ENCODE data around the gene MPP1. TPM values are rescaled to one million over a fixed set of nuclear protein-coding genes. Genes with fewer than 3 reads are reported as not detected.

Gene MPP1
- total and polyA plus RNA-seq, 9 of the 15 experiments (the other 6 are each of a cell fraction or from before 2014, with no cell fraction given): 227 to 395 (median 283) TPM

- TF ChIP-seq CTCFL (IDR thresholded peaks at IDR 0.05; ENCODE audit: borderline replicate concordance, insufficient read depth, low read depth, low read length, poor library complexity, severe bottlenecking) (no peak), ZBTB33 (CRISPR knock-in tag; IDR thresholded peaks at IDR 0.05) (no peak), DEAF1 (CRISPR knock-in tag; IDR thresholded peaks at IDR 0.05) (no peak), GATAD2B (IDR thresholded peaks at IDR 0.05; ENCODE audit: borderline replicate concordance) (no peak), RBFOX2 (IDR thresholded peaks at IDR 0.05; ENCODE audit: low read depth, low read length) (no peak; the same call in 1 of the 2 replicates), XRCC5 (IDR thresholded peaks at IDR 0.05; ENCODE audit: low read depth, low read length) (no peak), PCBP1 (IDR thresholded peaks at IDR 0.05; ENCODE audit: low read depth, low read length, poor library complexity, severe bottlenecking) (no peak), SP2 (IDR thresholded peaks at IDR 0.05; ENCODE audit: extremely low read depth, low read depth, low read length, poor library complexity, severe bottlenecking) (no peak), TBP (optimal IDR thresholded peaks at IDR 0.05; ENCODE audit: low read depth, low read length) (no peak), KLF13 (tag; IDR thresholded peaks at IDR 0.05; ENCODE audit: borderline replicate concordance, low read depth) (no peak), MBD2 (IDR thresholded peaks at IDR 0.05; ENCODE audit: borderline replicate concordance, low read depth) (no peak), TAF1 (IDR thresholded peaks at IDR 0.05; ENCODE audit: control insufficient read depth, extremely low read depth, insufficient read depth, low read length, severe bottlenecking) (peak; percentile 14), ATF6 (CRISPR knock-in tag; IDR thresholded peaks at IDR 0.05) (no peak), MBD1 (CRISPR knock-in tag; IDR thresholded peaks at IDR 0.05) (no peak)
Observed at GRCh38 chrX:154750301-154751202, 54.7 kb downstream of the MPP1 start, which contains the start of gene GAB3 (continued).
